ENCODE data around the gene ADGRB3.

The ADGRB3 gene

DNA sequence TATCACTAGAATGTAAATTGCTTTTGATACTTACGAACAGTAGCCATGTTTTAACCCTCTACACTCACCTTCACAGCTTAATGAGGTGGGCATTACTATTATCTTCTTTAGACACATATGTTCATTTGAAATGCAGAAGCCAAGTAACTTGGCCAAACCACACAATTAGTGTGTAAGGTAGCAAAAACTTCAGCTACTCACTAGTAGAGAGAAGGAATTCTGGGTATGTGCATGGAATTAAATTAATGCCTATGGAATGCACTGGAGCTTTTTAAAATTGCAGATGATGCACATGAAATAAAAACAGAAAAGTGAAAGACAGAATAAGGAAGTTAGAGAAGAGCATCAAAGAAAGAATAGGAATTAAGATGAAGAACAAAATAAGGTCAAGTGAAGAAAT is 494.0 kb downstream of the ADGRB3 start:
- DNase-seq = no peak

GRCh38 chr6:69135927-69136326 is 500.8 kb downstream of the ADGRB3 start:
- DNase-seq = no peak

DNA sequence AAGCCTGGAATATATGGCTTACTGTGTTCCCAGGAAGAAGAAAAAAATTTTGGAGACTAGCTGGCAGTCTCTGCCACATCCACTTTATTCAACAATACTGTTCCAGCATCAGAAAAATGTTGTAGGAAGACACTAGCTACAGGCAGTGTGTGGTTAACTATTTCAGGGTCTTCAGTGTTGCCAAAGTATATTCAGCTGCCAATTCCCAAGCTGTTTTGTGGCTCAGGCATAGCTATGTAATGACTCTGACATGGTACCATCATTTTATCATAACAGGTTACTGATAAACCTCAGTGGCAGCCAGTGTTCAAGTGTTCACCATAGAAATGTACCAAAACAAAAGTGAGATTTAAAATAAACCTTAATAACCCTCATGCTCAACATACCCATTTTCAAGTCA is 503.1 kb downstream of the ADGRB3 start:
- DNase-seq = no peak

DNA sequence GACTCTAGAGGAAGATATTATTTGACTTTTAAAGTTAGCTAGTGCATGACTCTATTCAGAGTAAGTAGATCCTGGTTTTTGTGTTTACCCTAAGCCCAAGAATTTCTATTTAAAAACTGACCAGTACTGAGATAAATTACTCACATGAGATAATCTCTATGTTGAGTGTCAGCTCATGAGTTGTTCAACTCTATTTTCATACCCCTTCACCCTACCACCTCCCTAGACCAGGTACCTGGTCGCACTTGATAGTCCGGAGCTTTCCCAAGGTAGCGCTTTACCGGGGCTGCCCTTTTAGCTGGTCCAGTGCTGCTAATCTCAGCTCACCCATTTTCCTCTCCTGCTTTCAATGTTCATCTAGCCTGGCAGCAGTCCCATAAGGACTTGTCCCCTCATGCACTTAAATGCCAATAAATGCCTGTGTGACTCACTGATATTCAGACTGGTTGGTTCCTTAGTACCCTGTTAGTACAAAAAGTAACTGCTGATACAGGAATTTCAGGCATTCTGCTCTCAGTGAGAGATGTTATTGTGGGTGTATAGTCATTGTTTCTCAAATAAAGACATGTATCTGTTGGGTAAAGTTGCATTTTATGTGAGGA is 503.9 kb downstream of the ADGRB3 start:
- DNase-seq = no peak

- DNase-seq = no peak
Observed at GRCh38 chr6:69145062-69145461, 510.0 kb downstream of the ADGRB3 start.

GRCh38 chr6:69146385-69146784 is 511.3 kb downstream of the ADGRB3 start:
- no peak for DNase-seq

GRCh38 chr6:69155467-69155866 is 520.4 kb downstream of the ADGRB3 start:
- DNase-seq = no peak

- DNase-seq = no peak
Observed at GRCh38 chr6:69162811-69163210, 527.7 kb downstream of the ADGRB3 start.

GRCh38 chr6:69164564-69165229 is 529.6 kb downstream of the ADGRB3 start:
- DNase-seq = no peak

GRCh38 chr6:69179681-69180080 is 544.6 kb downstream of the ADGRB3 start:
- DNase-seq = no peak

DNA sequence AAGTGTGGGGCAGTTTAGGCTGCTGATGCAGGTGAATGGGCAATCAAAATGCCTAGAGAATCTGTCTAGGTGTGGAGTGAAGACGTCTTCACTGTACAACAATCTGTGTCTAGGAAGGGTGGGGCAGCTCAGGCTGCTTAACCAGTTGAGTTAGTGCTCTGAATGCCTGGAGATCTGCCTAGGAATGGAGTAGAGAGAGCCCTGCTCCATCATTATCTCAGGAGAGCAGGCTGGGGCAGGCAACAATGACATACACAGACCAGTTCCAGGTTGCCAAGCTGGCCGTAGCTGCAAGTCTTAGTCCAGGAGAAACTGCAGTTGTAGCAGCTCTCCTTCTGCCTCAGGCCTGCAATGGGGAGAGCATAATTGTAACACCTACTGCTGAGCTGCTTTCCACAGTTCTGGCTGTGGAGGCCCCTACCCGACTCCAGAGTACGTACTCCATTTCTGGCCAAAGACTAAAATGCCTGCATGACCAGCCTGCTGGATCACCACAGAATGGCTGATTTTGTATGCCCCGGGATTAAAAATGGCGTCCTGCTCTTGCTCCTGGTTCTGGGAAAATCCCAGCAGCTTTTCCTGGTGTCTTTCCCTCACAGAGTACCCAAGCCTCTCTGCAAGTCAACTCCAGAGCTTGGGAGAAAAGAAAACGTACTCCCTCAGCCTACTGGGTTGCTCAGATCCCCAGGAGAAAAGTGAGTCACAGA is 545.4 kb downstream of the ADGRB3 start:
- no peak for DNase-seq

DNA sequence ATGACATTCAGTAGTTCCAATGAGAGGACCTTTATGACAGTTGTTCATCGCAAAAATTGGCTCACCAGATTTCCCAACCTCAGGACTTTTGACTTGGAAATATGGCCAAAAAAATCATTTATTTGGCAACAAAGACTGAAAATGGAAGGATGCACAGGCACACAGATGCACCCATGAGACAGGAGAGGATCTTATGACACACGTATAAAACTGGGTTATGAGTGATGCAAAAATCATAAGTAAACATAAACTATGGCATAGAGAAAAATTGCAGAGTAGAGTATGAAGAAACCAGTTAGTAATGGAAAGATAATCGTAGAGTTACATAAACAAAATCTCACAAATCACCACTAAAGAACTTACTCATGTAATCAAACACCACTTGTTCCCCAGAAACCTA is 546.9 kb downstream of the ADGRB3 start:
- no peak for DNase-seq

GRCh38 chr6:69185276-69185675 is 550.2 kb downstream of the ADGRB3 start:
- no peak for DNase-seq

DNA sequence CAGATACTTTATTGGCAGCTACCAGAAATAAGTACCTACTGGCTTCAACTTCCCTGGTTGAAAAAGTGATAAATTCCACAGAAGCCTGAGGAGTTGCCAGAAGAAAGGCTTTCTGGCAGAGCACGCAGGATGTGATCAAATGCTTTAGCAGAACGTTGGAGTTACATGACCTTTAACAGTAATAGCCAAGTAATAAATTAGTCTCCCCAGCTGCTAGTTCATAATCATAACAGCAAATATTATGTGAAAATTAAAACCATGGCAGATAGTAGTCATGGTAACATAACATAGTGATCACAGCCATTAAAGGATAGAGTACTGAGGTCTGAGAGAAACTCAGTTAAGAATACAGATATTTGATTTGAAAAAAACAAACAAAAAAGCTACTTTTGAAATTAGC is 567.7 kb downstream of the ADGRB3 start:
- no peak for DNase-seq

DNA sequence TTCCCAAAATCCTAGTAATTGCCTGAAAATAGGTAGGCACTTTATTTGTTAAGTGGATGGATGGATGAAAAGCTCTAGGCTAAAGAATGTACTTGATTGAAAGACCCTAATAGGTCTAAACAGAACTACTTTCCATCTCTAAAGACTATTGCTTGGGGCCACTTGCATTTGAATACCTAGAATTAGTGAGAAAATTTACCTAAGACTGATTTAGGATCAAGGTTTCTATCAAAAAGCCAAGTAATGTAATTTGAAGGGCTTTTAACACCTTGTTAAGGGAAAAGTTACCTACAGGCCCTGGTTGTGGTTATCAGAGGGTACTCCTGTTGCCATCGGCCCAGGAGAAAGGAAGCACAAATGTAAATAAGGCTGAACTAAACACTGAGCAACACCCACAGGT is 581.0 kb downstream of the ADGRB3 start:
- DNase-seq = no peak

GRCh38 chr6:69217343-69217742 is 582.3 kb downstream of the ADGRB3 start:
- no peak for DNase-seq

DNA sequence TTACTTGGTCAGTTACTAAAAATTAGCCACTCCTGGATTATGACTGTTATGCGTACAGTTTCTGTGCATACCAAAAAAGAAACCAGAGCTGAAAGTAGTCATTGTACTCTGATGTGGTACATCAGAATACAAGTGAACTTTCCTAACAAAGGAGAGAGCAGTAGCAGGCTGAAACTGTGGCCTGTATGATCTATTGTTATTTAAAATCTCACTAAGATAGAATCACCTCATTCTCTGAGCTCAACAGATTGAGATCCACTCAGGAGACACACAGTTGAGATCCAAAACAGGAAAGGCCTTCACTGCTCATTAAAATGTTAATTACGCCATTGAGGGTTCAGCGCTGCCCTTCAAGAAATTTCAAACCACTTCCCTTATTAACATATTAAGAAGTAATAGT is 585.3 kb downstream of the ADGRB3 start:
- no peak for DNase-seq

GRCh38 chr6:69232008-69232407 is 596.9 kb downstream of the ADGRB3 start:
- DNase-seq = no peak

GRCh38 chr6:69232496-69232895 is 597.4 kb downstream of the ADGRB3 start:
- no peak for DNase-seq

DNA sequence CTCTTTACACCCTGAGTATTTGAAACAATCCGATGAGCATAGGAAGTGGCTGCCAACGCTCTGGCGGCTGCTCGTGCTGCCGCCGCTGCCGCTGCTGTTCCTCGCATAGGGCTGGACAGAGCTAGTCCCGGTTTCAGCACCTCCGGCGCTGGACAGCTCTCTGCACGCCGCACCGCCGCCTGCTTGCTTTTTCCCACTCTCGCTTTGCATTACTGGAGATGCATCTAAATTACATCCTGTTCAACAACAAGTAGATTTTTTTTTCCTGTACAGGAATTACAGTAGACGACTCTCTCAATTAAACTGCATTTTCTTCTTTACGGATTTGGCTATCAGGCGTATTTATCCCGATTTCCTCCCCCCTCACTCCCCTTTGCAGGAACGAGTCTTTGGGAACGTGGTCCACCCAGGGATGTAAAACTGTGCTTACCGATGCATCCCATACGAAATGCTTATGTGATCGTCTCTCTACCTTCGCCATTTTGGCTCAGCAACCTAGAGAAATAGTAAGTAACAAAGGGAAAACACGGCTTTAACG is 597.9 kb downstream of the ADGRB3 start:
- DNase-seq = peak; percentile 62

DNA sequence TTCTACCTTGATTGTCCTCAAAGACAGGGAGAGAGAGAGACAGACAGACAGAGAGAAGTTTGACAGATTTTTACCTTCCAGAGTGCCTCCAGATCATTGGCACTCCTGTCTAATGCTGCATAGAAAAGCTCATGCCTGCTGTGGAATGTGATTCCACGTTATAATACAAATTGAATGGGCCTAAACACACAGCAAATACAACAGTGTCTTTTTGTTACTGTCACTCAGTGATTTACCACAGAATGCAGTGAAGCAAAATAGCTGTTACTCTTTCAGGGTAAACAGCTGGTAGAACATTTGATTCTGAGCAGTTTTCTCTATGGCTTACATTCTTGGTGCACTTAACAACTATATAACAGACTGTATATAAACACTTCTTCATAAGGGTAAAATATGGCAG is 603.0 kb downstream of the ADGRB3 start:
- no peak for DNase-seq

- DNase-seq = no peak
Observed at GRCh38 chr6:69246983-69247382, 611.9 kb downstream of the ADGRB3 start.

GRCh38 chr6:69261010-69261409 is 625.9 kb downstream of the ADGRB3 start:
- DNase-seq = no peak

GRCh38 chr6:69263297-69263696 is 628.2 kb downstream of the ADGRB3 start:
- DNase-seq = no peak

Data from right kidney (tissue), 1 donor.